HT-29 (cell line): Measurements from ENCODE around the gene PRDM15. TPM values are rescaled to one million over a fixed set of nuclear protein-coding genes. Genes with fewer than 3 reads are reported as not detected.

Experiments used
- DNase-seq: peaks from one replicate; pipeline ENCODE4 v3.0.0-alpha.2; 2015; ENCODE audit warnings: low spot score
- total RNA-seq: library from RNA; depleted of rRNA; stranded (reverse); fragments of >200 nt; shearing (Covaris generic); gene quantifications from 2 replicates; pipeline ENCODE4 v1.2.3, GENCODE V29; 2014; rRNA removed

PRDM15 gene
- 6.2 and 10.9 TPM in 2 replicates for total RNA-seq

GRCh38 chr21:41879190-41879998 is at the start of gene PRDM15:
PRDM15 (minus strand) TSS chr21:41879344; CDS start chr21:41860363, 18,981 bp downstream.
- peak; percentile 31 for DNase-seq

- no peak for DNase-seq
Measured at GRCh38 chr21:41928621-41929220, 49.6 kb upstream of the PRDM15 start.

GRCh38 chr21:41927727-41928409 is 48.7 kb upstream of the PRDM15 start:
- DNase-seq: no peak

GRCh38 chr21:41926807-41927171 is 47.6 kb upstream of the PRDM15 start:
- no peak for DNase-seq

GRCh38 chr21:41926117-41926806 is 47.1 kb upstream of the PRDM15 start:
- peak; percentile 38 for DNase-seq

- no peak for DNase-seq
Measured at GRCh38 chr21:41925767-41926116, 46.6 kb upstream of the PRDM15 start.

- no peak for DNase-seq
Measured at GRCh38 chr21:41924368-41924754, 45.2 kb upstream of the PRDM15 start.

- DNase-seq: no peak
Measured at GRCh38 chr21:41923631-41924367, 44.7 kb upstream of the PRDM15 start.

- no peak for DNase-seq
Measured at GRCh38 chr21:41923186-41923585, 44.0 kb upstream of the PRDM15 start.

GRCh38 chr21:41921021-41921420 is 41.9 kb upstream of the PRDM15 start:
- DNase-seq: no peak

- no peak for DNase-seq
Measured at GRCh38 chr21:41920476-41920875, 41.3 kb upstream of the PRDM15 start.

- no peak for DNase-seq
Measured at GRCh38 chr21:41919666-41920398, 40.7 kb upstream of the PRDM15 start.

GRCh38 chr21:41918561-41919358 is 39.6 kb upstream of the PRDM15 start:
- DNase-seq: no peak

- DNase-seq: no peak
Measured at GRCh38 chr21:41917531-41917930, 38.4 kb upstream of the PRDM15 start.

GRCh38 chr21:41916888-41917433 is 37.8 kb upstream of the PRDM15 start:
- DNase-seq: no peak

- DNase-seq: no peak
Measured at GRCh38 chr21:41914965-41915364, 35.8 kb upstream of the PRDM15 start.

GRCh38 chr21:41914358-41914757 is 35.2 kb upstream of the PRDM15 start:
- no peak for DNase-seq

- no peak for DNase-seq
Measured at GRCh38 chr21:41913230-41913629, 34.1 kb upstream of the PRDM15 start.

GRCh38 chr21:41908829-41909228 is 29.7 kb upstream of the PRDM15 start:
- no peak for DNase-seq
